HG03378 (cell line): ENCODE data around the gene IQCE.

ENCODE experiments used
- ATAC-seq: cut with Tn5 transposase; IDR thresholded peaks from one replicate; pipeline ENCODE4 v1.9.1; 2021; ENCODE audit warnings: mild to moderate bottlenecking, moderate library complexity; ENCODE audit not compliant: unreplicated experiment

Gene IQCE

GRCh38 chr7:2629746-2630681, 71.2 kb downstream of the IQCE start:
- ATAC-seq, result no peak

GRCh38 chr7:2631946-2632732, 73.4 kb downstream of the IQCE start, which contains the start of gene TTYH3:
TTYH3 (plus strand) TSS chr7:2631986; CDS start chr7:2632156, 170 bp downstream.
- no peak for ATAC-seq

GRCh38 chr7:2632733-2633537, 74.2 kb downstream of the IQCE start:
- ATAC-seq, result no peak

GRCh38 chr7:2633538-2634266, 74.9 kb downstream of the IQCE start:
- no peak for ATAC-seq

GRCh38 chr7:2634267-2635145, 75.7 kb downstream of the IQCE start:
- no peak for ATAC-seq

DNA sequence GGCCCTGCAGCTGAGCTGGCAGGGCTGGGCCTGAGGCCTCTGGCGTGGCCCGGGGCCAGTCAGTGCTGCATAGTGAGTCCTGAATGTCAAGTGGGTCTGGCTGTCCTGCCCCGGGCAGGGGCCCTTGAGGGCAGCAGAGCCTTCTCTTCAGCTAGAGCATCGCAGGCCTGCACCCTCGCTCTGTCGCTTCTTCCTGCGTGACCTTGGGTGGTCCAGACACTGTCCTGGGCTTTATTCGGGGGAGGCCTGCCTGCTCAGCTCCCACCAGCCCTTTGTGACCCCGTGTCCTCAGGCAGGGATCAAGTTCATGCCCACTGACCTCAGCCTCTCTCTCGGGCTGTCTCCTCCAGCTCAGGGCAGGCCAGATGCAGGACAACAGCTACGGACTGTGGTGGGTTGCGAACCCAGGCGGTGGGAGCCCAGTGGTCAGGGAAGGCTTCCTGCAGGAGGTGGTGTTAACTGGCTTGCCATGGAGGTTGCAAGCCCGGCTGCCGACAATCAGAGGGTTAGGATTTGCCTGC, 76.4 kb downstream of the IQCE start:
- no peak for ATAC-seq

GRCh38 chr7:2635810-2636701, 77.3 kb downstream of the IQCE start:
- no peak for ATAC-seq

DNA sequence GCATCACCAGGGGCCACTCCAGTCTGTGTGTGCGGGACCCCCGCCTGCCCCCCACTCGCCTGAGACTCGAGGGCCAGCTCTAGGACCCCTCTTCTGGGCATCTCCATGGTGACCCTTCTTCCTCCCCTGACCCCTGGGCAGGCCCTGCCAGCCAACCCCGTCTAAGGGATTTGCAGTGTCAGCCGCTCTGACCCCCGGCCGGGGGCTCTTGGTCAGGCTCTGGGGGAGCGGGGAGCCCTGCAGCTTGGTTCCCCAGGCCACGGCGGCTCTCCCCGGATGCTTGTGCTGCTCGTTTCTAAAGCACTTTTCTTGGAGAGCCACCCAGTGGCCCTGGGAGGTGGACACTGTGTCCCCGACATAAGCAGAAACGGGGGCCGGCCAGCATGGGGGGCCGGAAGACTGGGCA, 78.3 kb downstream of the IQCE start:
- ATAC-seq, result no peak

- ATAC-seq, result no peak
Measured at GRCh38 chr7:2637505-2638223, 78.9 kb downstream of the IQCE start.

- no peak for ATAC-seq
Measured at GRCh38 chr7:2638224-2638991, 79.6 kb downstream of the IQCE start.

- ATAC-seq, result no peak
Measured at GRCh38 chr7:2639181-2639681, 80.5 kb downstream of the IQCE start.

GRCh38 chr7:2639695-2640481, 81.1 kb downstream of the IQCE start:
- ATAC-seq, result no peak

- ATAC-seq, result no peak
Measured at GRCh38 chr7:2640482-2640830, 81.7 kb downstream of the IQCE start.

- no peak for ATAC-seq
Measured at GRCh38 chr7:2640846-2641316, 82.1 kb downstream of the IQCE start.
